Gastrocnemius medialis (tissue), 4 donors: ENCODE results near the gene SYNGR1.

Experiments
- POLR2A ChIP-seq, 2 donors: fragments of 450-650 bp; IDR thresholded peaks; one replicate each; pipeline ENCODE4 v1.6.1; 2017; ENCODE audit warnings: antibody characterized with exemption in 2 of 2, mild to moderate bottlenecking in 2 of 2, moderate library complexity in 2 of 2
- TF ChIP-seq, protein P1 (sequence below), 5 experiments: fragments of 450-650 bp in 3 of 5; fragments of 200-600 bp in 2 of 5; sonication (generic) in 2 of 5; IDR thresholded peaks in 4 of 5; conservative IDR thresholded peaks in 1 of 5; 1 replicate in 4 of 5; 2 replicates in 1 of 5; pipeline ENCODE4 v1.5.1; 2016 to 2019; ENCODE audit warnings: antibody characterized with exemption in 5 of 5, mild to moderate bottlenecking in 3 of 5, moderate library complexity in 3 of 5

DNA sequence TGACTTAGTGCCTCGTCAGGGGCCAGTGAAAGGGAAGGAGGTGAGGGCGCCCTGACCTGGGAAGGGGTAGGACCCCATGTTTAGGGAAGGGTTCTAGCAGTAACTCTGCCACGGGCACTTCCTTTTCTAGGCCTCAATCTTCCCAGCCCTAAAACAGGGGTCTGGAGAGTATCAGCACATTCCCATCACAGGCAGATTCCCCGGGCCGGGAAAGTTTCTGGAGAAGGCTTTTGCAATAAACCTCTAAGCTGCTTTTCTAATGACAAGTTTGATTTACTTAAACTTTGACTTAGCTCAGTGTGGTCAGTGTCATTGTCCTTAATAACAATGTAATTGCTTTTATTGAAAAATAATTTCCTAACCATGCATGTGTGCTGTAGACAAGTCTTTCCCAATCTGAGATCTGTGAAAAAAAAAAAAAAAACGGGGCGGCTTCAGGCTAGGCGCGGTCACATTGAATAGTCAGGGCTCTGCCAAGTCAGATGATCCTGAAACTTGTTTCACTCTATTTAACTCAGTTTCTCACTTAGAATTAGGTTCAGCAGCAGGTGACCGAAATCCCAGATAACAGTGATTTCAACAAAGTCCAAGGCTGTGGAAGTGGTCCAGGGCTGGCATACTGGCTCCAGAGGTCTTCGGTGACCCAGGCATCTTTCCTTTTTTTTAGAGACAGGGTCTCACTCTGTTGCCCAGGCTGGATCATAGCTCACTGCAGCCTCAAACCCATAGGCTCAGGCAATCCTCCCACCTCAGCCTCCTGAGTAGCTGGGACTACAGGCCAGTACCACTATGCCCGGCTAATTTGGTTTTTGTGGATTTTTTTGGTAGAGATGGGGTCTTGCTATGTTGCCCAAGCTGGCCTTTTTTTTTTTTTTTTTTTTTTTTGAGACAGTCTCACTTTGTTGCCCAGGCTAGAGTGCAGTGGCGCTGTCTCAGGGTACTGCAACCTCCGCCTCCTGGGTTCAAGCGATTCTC is 30.3 kb downstream of the SYNGR1 start:
- TF ChIP-seq, protein P1, sequence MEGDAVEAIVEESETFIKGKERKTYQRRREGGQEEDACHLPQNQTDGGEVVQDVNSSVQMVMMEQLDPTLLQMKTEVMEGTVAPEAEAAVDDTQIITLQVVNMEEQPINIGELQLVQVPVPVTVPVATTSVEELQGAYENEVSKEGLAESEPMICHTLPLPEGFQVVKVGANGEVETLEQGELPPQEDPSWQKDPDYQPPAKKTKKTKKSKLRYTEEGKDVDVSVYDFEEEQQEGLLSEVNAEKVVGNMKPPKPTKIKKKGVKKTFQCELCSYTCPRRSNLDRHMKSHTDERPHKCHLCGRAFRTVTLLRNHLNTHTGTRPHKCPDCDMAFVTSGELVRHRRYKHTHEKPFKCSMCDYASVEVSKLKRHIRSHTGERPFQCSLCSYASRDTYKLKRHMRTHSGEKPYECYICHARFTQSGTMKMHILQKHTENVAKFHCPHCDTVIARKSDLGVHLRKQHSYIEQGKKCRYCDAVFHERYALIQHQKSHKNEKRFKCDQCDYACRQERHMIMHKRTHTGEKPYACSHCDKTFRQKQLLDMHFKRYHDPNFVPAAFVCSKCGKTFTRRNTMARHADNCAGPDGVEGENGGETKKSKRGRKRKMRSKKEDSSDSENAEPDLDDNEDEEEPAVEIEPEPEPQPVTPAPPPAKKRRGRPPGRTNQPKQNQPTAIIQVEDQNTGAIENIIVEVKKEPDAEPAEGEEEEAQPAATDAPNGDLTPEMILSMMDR (IDR thresholded peaks at IDR 0.05 in 4 of 5, conservative IDR thresholded peaks at IDR 0.05 in 1 of 5), result no peak
- no peak for TF ChIP-seq POLR2A (IDR thresholded peaks at IDR 0.05)
